HG02973 (cell line): Measurements from ENCODE around the gene DHFR2.

Experiments
- ATAC-seq: cut with Tn5 transposase; IDR thresholded peaks from one replicate; pipeline ENCODE4 v1.9.1; 2021; ENCODE audit warnings: moderate library complexity; ENCODE audit not compliant: unreplicated experiment

The DHFR2 gene

GRCh38 chr3:94008253-94008652, 54.5 kb downstream of the DHFR2 start:
- no peak for ATAC-seq
